HG02623 (cell line): ENCODE data around the gene ISLR2.
"Not testable (repeated sequence)": the region's sequence is repeated elsewhere in the genome, so short reads cannot be mapped to it uniquely, and the experiment has no call there.

Source experiments
- ATAC-seq: cut with Tn5 transposase; IDR thresholded peaks from one replicate; pipeline ENCODE4 v1.9.1; 2021; ENCODE audit warnings: moderate library complexity; ENCODE audit not compliant: unreplicated experiment

ISLR2 gene

DNA sequence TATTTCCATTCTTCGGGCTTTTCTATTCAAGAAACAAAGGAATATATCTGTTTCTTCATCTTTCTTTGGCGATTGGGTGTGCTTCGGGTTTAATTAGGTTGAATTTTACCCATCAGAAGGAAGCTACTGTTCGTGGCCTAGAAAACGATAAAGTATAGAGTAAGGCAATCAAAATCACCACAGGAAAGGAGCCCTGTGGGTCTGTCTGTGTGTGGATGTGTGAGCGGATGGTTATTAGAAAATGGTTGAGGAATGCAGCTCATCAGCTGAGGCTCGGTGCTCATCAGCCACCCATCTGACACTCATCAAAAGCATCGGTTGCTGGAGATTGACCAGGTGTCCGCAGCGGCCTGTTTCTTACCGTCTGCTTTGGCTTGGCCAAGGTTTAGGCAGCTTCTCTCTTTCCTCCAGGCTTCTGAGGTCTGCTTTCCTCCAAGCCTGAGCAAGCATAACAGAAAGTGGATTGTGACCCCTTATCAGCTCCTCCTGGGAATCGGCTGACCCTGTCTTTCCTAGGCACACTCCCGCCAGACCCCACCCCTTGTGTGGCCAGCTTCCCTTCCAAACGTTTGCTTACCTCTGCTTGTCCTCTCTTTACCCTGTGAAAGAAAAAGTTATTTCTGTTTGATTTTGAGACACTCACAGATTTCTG lies 25.5 kb downstream of the ISLR2 start:
- ATAC-seq = no peak

DNA sequence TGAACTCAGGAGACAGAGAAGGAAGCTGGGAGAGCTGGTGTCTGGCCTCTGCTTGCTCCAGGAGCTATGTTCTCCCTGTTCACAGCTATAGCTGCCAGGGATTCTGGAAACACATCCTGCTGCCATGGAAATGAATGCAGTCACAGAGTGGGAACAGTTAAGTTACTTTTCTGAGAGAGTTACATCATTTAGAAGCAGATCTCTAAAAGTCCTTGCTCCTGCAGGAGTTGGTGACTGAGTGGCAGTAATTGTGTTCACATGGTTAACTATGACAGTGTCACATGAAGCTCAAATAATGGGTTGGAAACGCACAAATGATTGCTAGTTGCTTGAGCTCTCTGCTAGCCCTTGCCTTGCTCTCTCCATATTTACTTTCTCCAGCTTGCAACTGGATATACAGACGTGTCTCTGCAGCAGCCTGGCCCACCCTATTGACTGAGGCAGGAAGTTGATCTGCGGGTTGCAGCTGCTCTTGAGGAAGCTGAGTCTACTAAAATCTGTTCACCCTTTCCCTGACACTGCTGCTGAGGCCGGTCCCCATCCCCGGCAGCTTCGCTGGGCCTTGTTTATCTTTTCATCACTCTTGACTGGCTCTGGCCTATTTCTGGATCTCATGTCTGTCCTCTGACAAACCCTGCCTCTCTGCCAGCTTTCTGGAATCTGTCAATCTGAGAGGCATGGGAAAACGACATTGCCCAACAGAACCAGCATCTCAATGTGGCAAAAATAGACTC lies 26.5 kb downstream of the ISLR2 start:
- ATAC-seq = no peak

DNA sequence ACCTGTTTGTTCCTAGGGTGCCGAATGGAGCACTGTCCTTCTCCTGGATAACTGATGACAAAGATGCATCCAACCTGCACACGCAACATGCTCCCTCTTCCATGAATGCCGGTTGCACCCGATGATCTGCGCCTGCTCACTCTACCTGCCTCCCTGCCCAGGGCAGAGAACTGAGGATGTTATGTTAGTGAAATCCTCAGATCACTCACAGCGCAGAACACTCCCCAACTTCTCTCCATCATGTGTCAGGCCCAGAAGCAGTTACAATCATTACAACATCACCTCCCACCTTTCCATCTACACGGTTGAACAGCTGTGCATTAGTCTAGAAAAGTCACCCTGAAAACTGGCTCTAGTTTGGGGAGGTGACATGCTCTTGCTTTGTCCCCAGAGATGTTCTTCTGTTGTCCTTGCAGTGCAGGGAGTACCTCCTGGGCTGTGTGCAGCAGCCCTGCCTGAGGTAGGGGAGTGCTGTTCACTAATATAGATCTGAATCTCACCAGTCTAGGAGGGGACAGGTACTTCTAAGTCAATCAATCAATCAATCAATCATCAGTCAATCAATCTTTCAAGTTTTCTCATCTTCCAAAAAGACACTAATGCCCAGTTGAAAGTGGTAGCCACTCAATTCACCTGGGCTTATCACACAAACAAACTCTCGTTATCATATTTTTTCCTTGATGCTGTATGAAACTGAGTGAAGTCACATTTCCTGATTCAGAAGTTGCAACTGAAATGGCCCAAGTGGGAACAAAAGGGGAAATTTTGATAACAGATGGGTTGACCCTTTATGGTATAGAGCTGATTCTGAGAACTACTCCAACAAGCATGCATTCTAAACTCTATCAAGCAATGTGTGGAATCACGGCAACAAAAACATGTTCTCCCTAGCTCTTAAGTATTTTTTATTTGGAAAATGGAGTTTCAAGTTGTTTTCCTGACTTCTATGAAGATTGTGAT lies 27.8 kb downstream of the ISLR2 start:
- no peak for ATAC-seq

DNA sequence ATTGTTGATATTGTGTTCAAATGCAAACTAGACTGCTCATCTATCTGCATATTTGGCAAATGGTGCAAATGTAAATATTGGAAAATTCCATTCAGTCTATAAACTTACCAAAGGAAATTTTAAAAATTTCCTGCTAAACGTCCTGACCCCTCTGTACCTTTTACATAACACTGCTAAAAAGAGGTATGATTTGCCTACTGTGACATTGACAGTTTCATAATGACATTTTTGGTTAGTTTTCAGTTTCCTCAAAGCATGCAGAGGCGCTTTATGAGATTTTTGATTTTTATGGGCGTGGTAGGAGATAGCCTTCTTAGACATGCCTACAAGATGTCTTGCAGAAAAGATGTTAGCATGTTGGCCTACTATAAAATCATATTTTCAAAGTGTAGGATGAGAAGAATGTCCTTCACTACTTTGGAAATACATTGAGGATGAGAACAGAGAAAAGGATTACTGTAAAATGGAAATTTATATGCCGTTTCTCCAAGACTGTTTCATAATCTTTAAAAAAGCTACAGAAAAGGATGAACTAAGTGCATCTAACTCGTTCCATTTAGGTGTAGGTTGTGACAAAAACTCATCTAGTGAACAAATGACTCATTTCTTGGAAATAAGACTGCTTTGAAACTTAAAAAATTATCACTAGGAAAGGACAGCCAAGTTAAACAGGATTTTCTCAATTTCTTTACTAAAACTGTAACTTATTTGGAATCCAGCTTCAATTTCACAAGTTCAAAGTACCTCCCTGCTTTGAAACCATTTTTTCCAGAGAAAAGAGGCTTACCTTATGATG lies 28.7 kb downstream of the ISLR2 start:
- ATAC-seq = no peak

DNA sequence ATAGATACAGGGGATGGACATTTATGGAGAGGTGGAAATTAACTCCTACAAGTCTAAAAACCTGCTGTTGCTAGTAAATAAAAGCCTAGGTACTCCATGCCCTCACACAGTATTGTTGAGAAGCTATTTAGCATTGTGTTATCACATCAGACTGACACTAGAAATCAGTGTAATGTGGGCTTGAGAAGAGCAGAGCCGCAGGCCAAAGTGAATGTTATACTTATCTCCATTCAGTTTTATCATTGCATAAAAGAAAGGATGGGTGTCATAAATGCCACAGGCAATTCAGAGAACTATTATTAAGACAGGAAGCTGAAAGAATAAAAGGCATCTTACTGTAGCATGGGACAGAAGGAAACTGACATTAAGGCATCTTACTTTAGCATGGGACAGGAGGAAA lies 29.4 kb downstream of the ISLR2 start:
- no peak for ATAC-seq

DNA sequence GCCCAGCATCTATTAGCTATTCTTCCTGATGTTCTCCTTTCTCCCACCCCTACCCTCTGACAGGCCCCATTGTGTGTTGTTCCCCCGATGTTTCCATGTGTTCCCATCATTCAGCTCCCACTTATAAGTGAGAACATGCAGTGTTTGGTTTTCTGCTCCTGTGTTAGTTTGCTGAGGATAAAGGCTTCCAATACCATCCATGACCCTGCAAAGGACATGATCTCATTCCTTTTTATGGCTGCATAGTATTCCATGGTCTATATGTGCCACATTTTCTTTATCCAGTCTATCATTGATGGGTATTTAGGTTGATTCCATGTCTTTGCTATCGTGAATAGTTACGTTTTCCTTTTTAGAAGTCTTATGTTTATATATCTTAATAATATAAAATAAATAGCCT lies 30.0 kb downstream of the ISLR2 start:
- ATAC-seq = not testable (repeated sequence)

DNA sequence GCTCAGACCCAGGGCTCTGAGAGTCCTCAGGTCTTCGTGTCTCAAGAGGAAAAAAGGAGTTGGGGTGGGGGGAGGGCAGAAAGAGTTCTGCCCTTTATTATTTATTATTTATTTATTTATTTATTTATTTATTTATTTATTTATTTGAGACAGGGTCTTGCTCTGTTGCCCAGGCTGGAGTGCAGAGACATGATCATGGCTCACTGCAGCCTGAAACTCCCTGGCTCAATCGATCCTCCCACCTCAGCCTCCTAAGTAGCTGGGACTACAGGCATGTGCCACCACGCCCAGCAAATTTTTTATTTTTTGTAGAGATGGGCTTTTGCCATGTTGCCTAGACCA lies 31.8 kb downstream of the ISLR2 start:
- not testable (repeated sequence) for ATAC-seq

DNA sequence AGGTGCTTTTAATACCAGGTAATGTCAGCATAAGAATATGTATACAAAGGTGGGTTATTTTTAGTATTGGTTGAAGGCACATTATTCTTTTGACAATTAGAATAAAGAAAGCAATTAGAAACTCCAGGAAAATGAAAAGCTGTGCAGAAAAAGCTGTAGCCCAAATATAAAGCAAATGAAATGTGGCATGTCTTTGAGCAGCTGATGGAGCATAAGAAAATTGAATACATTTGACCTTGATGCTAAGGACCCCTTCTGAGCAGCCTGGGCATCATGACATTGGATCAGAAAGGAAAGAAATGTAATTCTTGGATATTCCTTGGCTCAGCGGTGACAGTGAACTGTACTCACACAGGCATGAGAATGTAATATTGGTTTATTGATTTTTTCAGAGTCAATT lies 35.1 kb downstream of the ISLR2 start:
- no peak for ATAC-seq

DNA sequence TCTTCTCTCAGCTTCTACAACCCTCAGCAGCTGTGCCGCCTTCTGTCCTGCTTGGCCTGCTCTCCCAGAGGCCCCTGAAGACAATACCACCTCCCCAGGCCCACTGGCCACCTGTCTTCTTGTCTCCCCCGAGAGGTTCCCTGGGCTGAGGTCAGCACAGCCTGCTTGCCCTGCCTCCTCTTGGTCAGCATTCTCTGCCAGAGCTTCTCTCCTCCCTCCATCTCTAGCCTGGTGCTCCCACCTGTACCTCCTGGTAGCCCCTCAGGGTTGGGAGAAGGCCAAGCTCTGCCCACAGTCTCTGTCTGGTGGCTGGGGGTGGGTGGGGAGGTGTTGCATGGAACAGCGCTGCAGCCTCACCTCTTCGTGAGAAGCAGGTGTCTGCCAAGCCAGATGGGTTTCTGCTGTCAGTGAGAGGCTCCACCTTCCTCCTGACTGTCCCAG lies 37.5 kb downstream of the ISLR2 start:
- no peak for ATAC-seq

DNA sequence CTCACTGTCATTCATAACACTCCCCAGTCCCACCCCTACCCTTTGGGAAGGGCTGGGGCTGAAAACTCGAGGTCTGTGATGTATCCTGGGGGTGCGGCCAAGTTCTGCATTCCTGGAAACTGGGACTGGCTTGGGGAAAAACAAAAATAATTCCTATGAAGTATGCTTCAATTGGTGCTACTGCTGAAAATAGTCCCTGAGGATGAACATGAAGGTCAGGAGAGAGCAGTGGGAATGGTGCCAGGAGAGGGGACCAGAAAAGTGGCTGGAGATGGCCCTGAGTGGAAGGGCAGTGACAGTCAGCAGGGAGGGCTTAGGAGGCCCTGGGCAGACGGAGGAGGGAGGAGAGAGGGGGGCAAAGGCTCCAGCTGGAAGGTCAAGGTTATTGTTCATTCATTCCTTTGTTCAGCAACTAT lies 38.3 kb downstream of the ISLR2 start:
- ATAC-seq = no peak

DNA sequence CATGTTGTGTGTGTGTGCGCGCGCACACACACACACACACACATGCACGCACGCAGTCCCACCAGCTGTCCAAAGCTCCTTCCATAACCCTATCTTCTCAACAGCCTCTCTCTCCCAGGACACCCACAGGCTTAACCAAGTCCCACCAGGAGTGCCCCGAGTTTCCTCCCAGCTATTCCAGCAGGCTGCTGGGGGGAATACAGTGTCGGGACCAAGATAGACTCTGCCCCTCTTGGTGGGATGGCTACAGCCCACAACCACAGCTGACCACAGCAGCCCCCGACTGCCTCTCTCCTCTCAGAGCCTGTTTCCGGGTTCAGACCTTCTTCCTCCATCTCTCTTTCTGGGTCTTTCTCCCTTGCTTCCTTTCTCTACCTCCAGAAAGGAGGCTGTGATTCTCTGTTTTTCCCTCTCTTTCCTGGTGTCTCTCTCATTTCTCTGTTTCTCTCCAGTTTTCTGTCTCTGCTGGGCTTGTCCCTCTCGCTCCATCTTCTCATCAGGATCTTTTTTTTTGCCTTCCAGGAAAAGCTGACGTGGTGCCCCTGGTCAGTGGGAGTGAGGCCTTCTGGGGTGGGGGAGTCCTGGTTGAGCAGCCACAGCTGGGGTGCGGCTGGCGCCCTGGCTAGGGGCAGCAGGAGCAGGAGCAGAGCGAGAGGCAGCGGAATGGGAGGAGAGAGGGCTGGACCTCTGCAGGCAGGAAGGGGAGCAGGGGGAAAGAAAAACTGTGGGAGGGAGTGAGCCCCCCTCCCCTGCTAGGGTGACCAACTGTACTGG lies 39.9 kb downstream of the ISLR2 start:
- no peak for ATAC-seq

DNA sequence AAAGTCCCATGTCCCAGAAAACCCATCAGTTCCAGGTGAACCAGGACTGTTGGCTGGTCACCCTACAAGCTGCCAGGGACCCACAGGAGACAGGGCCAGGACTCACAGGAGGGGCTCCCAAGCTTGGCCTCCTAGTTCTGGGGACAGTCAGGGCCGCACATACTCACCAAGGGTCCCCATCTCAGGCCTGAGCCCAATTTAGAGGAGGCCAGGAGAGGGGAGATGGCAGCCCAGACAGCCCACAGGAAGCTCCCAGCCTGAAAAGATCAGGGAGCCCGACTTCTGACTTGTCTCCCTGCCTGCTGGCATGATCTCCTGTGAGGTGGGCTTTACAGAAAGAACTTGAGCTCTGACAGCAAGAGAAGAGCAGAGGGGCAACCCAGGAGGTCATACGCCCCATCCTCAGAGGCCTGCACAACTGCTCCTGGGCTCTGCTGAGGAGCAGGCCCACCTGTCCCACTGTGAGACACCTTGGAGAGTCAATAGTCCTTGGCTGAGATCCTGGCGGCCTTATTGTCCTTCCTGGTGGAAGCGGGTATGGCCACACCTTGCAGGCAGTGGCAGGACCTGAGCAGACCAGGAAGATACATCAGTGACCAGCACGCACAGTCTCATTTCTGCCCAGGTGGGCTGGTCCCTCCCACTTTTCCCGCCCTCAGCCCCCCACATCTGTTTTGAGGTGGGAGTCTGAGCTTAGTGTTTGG lies 40.6 kb downstream of the ISLR2 start:
- no peak for ATAC-seq

DNA sequence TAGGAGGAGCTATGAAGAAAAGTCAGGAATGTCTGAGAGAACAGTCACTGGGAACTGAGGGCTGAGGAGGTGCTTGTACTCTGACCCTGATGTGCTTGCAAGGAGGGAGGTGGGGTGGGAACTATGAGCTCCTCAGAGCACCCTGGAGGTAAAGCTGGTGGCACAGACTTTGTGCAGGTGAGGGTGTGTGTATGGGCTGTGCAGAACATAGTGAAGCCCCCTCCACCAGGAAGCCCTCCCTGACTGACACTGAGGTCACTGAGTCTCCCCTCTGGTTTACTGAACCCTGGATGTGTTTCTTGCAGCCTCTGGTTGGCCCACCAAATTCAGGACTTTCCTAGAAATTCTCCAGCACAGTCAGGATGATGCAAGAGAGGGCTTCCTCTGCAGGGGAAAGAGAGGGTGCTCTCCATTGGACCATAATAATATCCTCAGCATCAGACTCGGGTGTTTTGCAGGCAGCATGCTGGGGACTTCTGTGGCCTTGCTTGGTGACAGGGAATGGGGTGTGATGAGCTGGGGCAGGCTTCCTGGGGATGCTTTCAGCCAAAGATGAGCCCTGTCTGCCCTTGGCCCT lies 41.7 kb downstream of the ISLR2 start:
- ATAC-seq = no peak

DNA sequence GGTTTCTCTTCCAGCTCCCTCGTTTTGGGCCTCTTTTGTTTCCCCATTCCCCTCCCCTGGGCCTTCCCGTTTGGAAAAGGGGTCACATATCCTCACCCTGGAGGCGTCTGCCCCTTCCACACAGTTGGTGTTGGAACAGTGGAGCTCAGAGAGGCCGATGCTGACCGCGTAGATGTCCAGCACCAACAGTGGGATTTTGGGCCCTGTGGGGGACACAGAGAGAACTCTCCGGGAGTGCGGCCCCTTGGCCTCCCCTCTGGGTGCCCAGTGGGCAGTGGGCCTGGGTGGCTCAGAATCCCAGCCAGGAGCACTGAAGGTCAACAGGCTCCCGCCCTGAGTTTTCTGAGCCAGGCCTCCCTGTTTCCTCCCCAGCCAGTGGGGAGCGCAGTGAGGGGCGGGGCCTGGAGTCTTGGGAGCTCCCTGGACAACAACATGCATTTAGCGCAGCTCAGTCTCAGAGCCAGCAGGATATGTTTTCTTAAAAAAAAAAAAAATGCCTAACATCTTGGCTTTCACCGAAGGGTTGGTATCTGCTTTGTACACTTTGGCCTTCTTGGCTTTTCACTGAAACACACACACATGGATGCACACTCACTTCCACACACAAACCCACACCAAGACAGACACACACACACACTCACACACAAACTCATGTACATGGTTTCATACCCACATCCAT lies 42.5 kb downstream of the ISLR2 start:
- no peak for ATAC-seq

DNA sequence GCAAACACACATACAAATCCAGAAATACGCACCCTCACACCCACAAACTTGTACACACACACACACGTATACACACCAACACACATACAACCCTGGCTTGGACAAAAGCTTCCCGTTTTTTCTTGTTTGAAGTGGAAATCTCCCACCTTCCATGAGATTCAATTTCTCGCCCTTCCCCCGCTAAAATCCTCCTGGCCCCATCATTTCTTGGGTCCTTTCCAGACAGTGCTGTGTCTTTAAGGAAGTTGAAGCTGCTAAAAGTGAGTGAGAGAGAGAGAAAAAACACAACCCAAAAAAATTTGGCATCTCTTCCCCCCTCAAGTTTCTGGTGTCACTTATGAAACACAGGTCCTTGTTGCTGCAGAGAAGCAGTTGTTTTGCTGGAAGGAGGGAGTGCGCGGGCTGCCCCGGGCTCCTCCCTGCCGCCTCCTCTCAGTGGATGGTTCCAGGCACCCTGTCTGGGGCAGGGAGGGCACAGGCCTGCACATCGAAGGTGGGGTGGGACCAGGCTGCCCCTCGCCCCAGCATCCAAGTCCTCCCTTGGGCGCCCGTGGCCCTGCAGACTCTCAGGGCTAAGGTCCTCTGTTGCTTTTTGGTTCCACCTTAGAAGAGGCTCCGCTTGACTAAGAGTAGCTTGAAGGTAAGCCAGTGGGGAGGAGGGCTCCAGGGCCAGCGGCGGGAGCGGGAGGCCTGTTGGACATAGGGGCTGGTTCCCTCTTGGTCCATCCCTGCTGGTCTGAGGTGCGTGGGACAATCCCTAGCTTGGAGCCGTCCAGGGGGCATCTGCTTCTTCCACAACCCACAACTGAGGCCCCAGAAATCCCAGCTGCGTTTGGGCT lies 43.2 kb downstream of the ISLR2 start, which contains the start of gene ISLR:
ISLR (plus strand) TSS at position 331 of the 839 bp plus-strand sequence. CDS start 1,149 bp downstream, outside the sequence.
- no peak for ATAC-seq

DNA sequence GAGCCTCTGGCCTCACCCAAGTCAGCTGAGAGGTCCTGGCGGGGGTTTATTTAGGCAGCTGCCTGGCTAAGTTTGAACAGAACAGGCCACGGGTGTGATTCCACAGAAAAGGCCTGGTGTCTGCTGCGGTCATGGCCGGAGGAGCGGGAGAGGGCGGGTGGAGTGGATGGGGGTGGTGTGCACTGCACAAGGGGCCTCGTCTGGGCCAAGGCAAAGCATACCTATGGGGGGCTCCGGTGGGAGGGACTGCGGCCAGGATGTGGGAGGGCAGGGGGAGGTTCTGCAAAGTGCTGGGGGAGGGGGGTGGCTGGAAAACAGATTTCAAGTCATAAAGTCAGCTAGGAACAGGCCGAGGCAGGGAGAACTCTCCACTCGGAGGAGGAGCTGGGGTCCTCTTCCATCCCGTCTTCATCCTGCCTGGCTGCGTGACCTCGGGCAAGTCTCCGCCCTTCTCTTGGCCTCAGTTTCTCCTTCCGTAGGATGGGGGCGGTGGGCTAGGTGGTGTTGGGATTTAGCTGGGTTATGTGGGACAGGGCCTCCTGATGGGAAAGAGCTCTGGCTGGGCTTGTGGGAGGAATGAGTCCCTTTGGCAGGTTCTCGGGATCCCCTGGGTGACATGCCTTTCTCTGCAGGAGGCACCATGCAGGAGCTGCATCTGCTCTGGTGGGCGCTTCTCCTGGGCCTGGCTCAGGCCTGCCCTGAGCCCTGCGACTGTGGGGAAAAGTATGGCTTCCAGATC lies 44.0 kb downstream of the ISLR2 start:
- ATAC-seq = no peak

DNA sequence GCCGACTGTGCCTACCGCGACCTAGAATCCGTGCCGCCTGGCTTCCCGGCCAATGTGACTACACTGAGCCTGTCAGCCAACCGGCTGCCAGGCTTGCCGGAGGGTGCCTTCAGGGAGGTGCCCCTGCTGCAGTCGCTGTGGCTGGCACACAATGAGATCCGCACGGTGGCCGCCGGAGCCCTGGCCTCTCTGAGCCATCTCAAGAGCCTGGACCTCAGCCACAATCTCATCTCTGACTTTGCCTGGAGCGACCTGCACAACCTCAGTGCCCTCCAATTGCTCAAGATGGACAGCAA lies 44.5 kb downstream of the ISLR2 start:
- no peak for ATAC-seq
